Keratinocyte (primary cell): ENCODE measurements around the gene SYDE2. TPM values are rescaled to one million over a fixed set of nuclear protein-coding genes. Genes with fewer than 3 reads are reported as not detected.
"Not testable (repeated sequence)": the region's sequence is repeated elsewhere in the genome, so short reads cannot be mapped to it uniquely, and the experiment has no call there.

Experiments used
- DNase-seq: peaks from one replicate; pipeline ENCODE4 v3.0.0-alpha.2; 2011; ENCODE audit warnings: low read depth, missing footprints, low spot score
- FAIRE-seq: peaks from 2 replicates; lab custom pipeline; 2011; peaks lifted over from hg19 to GRCh38; lab: Jason Lieb, UNC
- H2AFZ ChIP-seq: 2 replicates; pipeline ENCODE4 v1.6.0; 2012; ENCODE audit warnings: low read length, control low read depth, inconsistent platforms; ENCODE audit not compliant: control insufficient read depth
- H3K27ac ChIP-seq: 2 replicates; pipeline ENCODE4 v1.5.1; 2011; ENCODE audit warnings: low read length; ENCODE audit not compliant: control insufficient read depth, insufficient read depth
- H3K27me3 ChIP-seq: 3 replicates; pipeline ENCODE4 v1.6.0; 2011; ENCODE audit warnings: low read length; ENCODE audit not compliant: control insufficient read depth, insufficient read depth; ENCODE audit errors: extremely low read depth
- H3K36me3 ChIP-seq, 2 experiments: 2 replicates in 1 of 2; 3 replicates in 1 of 2; pipeline ENCODE4 v1.5.1; 2011; ENCODE audit warnings: low read length in 2 of 2, mild to moderate bottlenecking in 1 of 2; ENCODE audit not compliant: control insufficient read depth in 2 of 2, insufficient read depth in 2 of 2; ENCODE audit errors: extremely low read depth in 1 of 2
- H3K4me1 ChIP-seq: 3 replicates; pipeline ENCODE4 v1.5.1; 2011; ENCODE audit warnings: low read length; ENCODE audit not compliant: control insufficient read depth, insufficient read depth; ENCODE audit errors: extremely low read depth
- H3K4me2 ChIP-seq: 3 replicates; pipeline ENCODE4 v1.6.0; 2011; ENCODE audit warnings: low read depth, low read length; ENCODE audit not compliant: control insufficient read depth, insufficient read depth; ENCODE audit errors: extremely low read depth
- H3K4me3 ChIP-seq, 3 experiments: fragments of 200-600 bp in 1 of 3; sonication (generic) in 1 of 3; 2 replicates in 2 of 3; 3 replicates in 1 of 3; pipeline ENCODE4 v1.5.1; 2011 to 2016; ENCODE audit warnings: low read length in 3 of 3, mild to moderate bottlenecking in 3 of 3, control low read depth in 2 of 3, inconsistent platforms in 1 of 3, low read depth in 1 of 3, mixed read lengths in 1 of 3, mixed run types in 1 of 3, moderate library complexity in 1 of 3; ENCODE audit not compliant: control insufficient read depth in 2 of 3, insufficient read depth in 2 of 3; ENCODE audit errors: extremely low read depth in 1 of 3
- H3K79me2 ChIP-seq: 2 replicates; pipeline ENCODE4 v1.6.0; 2012; ENCODE audit warnings: low read length; ENCODE audit not compliant: control insufficient read depth, insufficient read depth
- H3K9ac ChIP-seq: 3 replicates; pipeline ENCODE4 v1.6.0; 2011; ENCODE audit warnings: low read length; ENCODE audit not compliant: control insufficient read depth, insufficient read depth; ENCODE audit errors: extremely low read depth
- H3K9me1 ChIP-seq: 3 replicates; pipeline ENCODE4 v1.6.0; 2011; ENCODE audit warnings: low read length; ENCODE audit not compliant: control insufficient read depth, insufficient read depth; ENCODE audit errors: extremely low read depth
- H3K9me3 ChIP-seq: 2 replicates; pipeline ENCODE4 v1.5.1; 2012; ENCODE audit warnings: low read depth, low read length; ENCODE audit not compliant: control insufficient read depth
- H4K20me1 ChIP-seq: 3 replicates; pipeline ENCODE4 v1.6.0; 2011; ENCODE audit warnings: low read length; ENCODE audit not compliant: control insufficient read depth, insufficient read depth; ENCODE audit errors: extremely low read depth
- EZH2 ChIP-seq: IDR thresholded peaks from one replicate; pipeline ENCODE4 v1.6.1; 2012; ENCODE audit warnings: inconsistent platforms, mild to moderate bottlenecking, low read length, moderate library complexity
- dilution Hi-C: fragments of 300-500 bp; cut with MboI; formaldehyde crosslinking; loops from one replicate; pipeline ENCODE4 v1.7.0; 2020; ENCODE audit warnings: low sequenced_read_pairs; ENCODE audit not compliant: extremely low pct_ligation_motif_present
- polyA plus RNA-seq, 5 experiments: library from polyadenylated mRNA; depleted of rRNA in 3 of 5; stranded (reverse) in 3 of 5; stranded (forward) in 1 of 5; unstranded in 1 of 5; fragments of >200 nt; gene quantifications; 1 replicate in 1 of 5; 2 replicates in 3 of 5; 3 replicates in 1 of 5; pipeline versions ENCODE4 v1.2.1 to v1.2.3, GENCODE V29; 2011 to 2012; ENCODE audit warnings: missing spikeins in 2 of 5, low read depth in 1 of 5, low replicate concordance in 1 of 5
- TF ChIP-seq, protein P1 (sequence below), 3 experiments: IDR thresholded peaks in 1 of 3; conservative IDR thresholded peaks in 1 of 3; optimal IDR thresholded peaks in 1 of 3; 2 replicates in 2 of 3; 3 replicates in 1 of 3; pipeline versions ENCODE3 to v1.5.1; 2011; ENCODE audit warnings: low read length in 3 of 3, mild to moderate bottlenecking in 3 of 3, moderate library complexity in 2 of 3, control low read depth in 1 of 3, inconsistent platforms in 1 of 3; ENCODE audit not compliant: insufficient read depth in 2 of 3; ENCODE audit errors: extremely low read depth in 1 of 3

The SYDE2 gene
- polyA plus RNA-seq, 1 donor (not counting 4 experiments of a cell fraction or from before 2014, with no cell fraction given): 1.7 TPM

DNA sequence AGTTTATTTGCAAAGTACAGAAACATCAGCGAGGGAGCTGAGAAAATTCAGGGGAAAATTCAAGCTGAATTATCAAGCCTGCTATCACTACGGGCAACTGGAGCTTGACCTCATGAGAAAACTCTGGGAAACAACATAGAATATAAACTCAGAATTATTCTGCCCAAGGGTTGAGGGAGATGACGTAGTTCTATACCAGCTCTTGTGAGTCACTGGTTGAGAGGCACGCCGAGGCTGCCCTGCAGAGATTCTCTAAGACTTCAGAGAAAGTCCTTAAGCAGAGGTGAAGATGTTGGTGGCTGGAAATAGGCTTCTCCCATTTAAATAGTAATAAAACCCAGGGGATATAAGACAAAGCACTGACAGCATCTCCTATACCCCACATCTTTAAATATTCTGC lies 12.3 kb downstream of the SYDE2 start:
- no peak overlapping the region for H3K9ac ChIP-seq
- no peaks in the 10 kb centered on the region for H3K9me1 ChIP-seq
- H3K9me3 ChIP-seq: no peaks in the 10 kb centered on the region
- H3K4me1 ChIP-seq: no peaks in the 10 kb centered on the region
- peaks cover 3% of the 10 kb centered on the region in 2 experiments for H3K36me3 ChIP-seq
- H2AFZ ChIP-seq: no peak overlapping the region
- FAIRE-seq (peak; percentile 57), DNase-seq (no peak)
- peaks cover 2% of the 10 kb centered on the region for H3K79me2 ChIP-seq
- no peak for TF ChIP-seq EZH2
- TF ChIP-seq, protein P1, sequence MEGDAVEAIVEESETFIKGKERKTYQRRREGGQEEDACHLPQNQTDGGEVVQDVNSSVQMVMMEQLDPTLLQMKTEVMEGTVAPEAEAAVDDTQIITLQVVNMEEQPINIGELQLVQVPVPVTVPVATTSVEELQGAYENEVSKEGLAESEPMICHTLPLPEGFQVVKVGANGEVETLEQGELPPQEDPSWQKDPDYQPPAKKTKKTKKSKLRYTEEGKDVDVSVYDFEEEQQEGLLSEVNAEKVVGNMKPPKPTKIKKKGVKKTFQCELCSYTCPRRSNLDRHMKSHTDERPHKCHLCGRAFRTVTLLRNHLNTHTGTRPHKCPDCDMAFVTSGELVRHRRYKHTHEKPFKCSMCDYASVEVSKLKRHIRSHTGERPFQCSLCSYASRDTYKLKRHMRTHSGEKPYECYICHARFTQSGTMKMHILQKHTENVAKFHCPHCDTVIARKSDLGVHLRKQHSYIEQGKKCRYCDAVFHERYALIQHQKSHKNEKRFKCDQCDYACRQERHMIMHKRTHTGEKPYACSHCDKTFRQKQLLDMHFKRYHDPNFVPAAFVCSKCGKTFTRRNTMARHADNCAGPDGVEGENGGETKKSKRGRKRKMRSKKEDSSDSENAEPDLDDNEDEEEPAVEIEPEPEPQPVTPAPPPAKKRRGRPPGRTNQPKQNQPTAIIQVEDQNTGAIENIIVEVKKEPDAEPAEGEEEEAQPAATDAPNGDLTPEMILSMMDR (optimal IDR thresholded peaks at IDR 0.05 in 1 of 3, IDR thresholded peaks at IDR 0.05 in 1 of 3, conservative IDR thresholded peaks at IDR 0.05 in 1 of 3; ENCODE audit: extremely low read depth in 1 of 3, insufficient read depth in 2 of 3, low read length in 3 of 3): no peak
- no peak overlapping the region for H3K27ac ChIP-seq
- no peak overlapping the region for H3K4me3 ChIP-seq
- H3K27me3 ChIP-seq: no peaks in the 10 kb centered on the region
- dilution Hi-C loops: no loop called here
- H4K20me1 ChIP-seq: no peaks in the 10 kb centered on the region
- no peak overlapping the region for H3K4me2 ChIP-seq

DNA sequence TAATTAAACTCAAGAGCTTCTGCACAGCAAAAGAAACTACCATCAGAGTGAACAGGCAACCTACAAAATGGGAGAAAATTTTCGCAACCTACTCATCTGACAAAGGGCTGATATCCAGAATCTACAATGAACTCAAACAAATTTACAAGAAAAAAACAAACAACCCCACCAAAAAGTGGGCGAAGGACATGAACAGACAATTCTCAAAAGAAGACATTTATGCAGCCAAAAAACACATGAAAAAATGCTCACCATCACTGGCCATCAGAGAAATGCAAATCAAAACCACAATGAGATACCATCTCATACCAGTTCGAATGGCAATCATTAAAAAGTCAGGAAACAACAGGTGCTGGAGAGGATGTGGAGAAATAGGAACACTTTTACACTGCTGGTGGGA lies 13.8 kb downstream of the SYDE2 start:
- H3K4me3 ChIP-seq, dilution Hi-C loops, H3K27me3 ChIP-seq, H3K79me2 ChIP-seq, H2AFZ ChIP-seq, H3K4me2 ChIP-seq, H3K36me3 ChIP-seq, H3K27ac ChIP-seq, FAIRE-seq, DNase-seq, H3K9ac ChIP-seq, H4K20me1 ChIP-seq, H3K9me1 ChIP-seq, H3K9me3 ChIP-seq, H3K4me1 ChIP-seq: not testable (repeated sequence)

DNA sequence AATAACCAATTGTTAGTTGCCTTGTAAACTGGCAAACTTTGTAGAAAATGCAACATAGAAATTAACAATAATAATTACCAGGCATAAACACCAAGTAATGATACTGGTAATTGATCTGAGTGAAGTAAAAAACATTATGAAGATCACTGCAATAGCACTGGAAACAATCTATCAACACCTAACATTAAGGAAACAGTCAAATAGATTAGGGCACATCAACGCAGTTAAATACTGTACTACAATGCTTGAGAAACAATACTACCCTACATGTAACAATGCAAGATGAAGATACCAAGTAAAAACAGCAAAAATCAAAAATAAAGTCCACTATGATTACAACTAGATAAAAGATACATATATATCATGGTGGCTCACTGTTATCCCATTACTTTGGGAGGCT lies 16.6 kb downstream of the SYDE2 start:
- no peak for TF ChIP-seq EZH2
- TF ChIP-seq, protein P1 (optimal IDR thresholded peaks at IDR 0.05 in 1 of 3, IDR thresholded peaks at IDR 0.05 in 1 of 3, conservative IDR thresholded peaks at IDR 0.05 in 1 of 3; ENCODE audit: extremely low read depth in 1 of 3, insufficient read depth in 2 of 3, low read length in 3 of 3): no peak
- H3K27ac ChIP-seq: no peak overlapping the region
- no peak overlapping the region for H2AFZ ChIP-seq
- no peaks in the 10 kb centered on the region for H3K9me3 ChIP-seq
- H3K79me2 ChIP-seq: peaks cover 2% of the 10 kb centered on the region
- H3K9me1 ChIP-seq: no peaks in the 10 kb centered on the region
- H3K4me1 ChIP-seq: no peaks in the 10 kb centered on the region
- FAIRE-seq (no peak), DNase-seq (no peak)
- H3K27me3 ChIP-seq: no peaks in the 10 kb centered on the region
- no peak overlapping the region for H3K4me2 ChIP-seq
- no peak overlapping the region for H3K9ac ChIP-seq
- no peak overlapping the region for H3K4me3 ChIP-seq
- no peaks in the 10 kb centered on the region for H4K20me1 ChIP-seq
- peaks cover 0 to 5% of the 10 kb centered on the region in 2 experiments for H3K36me3 ChIP-seq
- dilution Hi-C loops: no loop called here
